GM12878 (cell line): ENCODE data around the gene ENPP4. TPM values are rescaled to one million over a fixed set of nuclear protein-coding genes. Genes with fewer than 3 reads are reported as not detected.

Experiments
- ASH2L ChIP-seq: fragments of 300-600, 200-600 bp; sonication (generic); IDR thresholded peaks from 2 replicates; pipeline ENCODE4 v1.6.1; 2017; ENCODE audit warnings: low read depth, mild to moderate bottlenecking, borderline replicate concordance
- CHD2 ChIP-seq: IDR thresholded peaks from 2 replicates; pipeline ENCODE4 v1.6.1; 2011; ENCODE audit warnings: low read depth, low read length, improper control_type of control experiment, borderline replicate concordance
- FOXM1 ChIP-seq: IDR thresholded peaks from 2 replicates; pipeline ENCODE4 v1.6.1; 2012; ENCODE audit warnings: low read depth, mild to moderate bottlenecking, inconsistent platforms, low read length, moderate library complexity
- HSF1 ChIP-seq: fragments of 150-350 bp; IDR thresholded peaks from 2 replicates; pipeline ENCODE4 v1.6.1; 2014; ENCODE audit warnings: mild to moderate bottlenecking, low read depth, low read length
- IRF4 ChIP-seq: IDR thresholded peaks from 2 replicates; pipeline ENCODE4 v1.6.1; 2011; ENCODE audit warnings: low read depth, low read length
- JUNB ChIP-seq: IDR thresholded peaks from 2 replicates; pipeline ENCODE4 v1.6.1; 2016; ENCODE audit warnings: antibody characterized with exemption, mild to moderate bottlenecking
- MEF2A ChIP-seq: IDR thresholded peaks from 2 replicates; pipeline ENCODE4 v1.6.1; 2011; ENCODE audit warnings: low read depth, mild to moderate bottlenecking, low read length, moderate library complexity; ENCODE audit not compliant: insufficient read depth
- POLR2AphosphoS2 ChIP-seq: IDR thresholded peaks from 2 replicates; pipeline ENCODE4 v1.6.1; 2011; ENCODE audit warnings: low read depth, mild to moderate bottlenecking, low read length, improper control_type of control experiment, moderate library complexity
- RELB ChIP-seq: fragments of 450-650 bp; IDR thresholded peaks from 2 replicates; pipeline ENCODE4 v1.6.1; 2017; ENCODE audit warnings: low read depth, mild to moderate bottlenecking, moderate library complexity
- SMC3 ChIP-seq: IDR thresholded peaks from 2 replicates; pipeline ENCODE4 v1.6.1; 2011; ENCODE audit warnings: low read length, improper control_type of control experiment, borderline replicate concordance
- STAT3 ChIP-seq: IDR thresholded peaks from 2 replicates; pipeline ENCODE4 v1.6.1; 2011; ENCODE audit warnings: low read depth, low read length, improper control_type of control experiment
- YY1 ChIP-seq: IDR thresholded peaks from 2 replicates; pipeline ENCODE4 v1.6.1; 2011; ENCODE audit warnings: low read depth, mild to moderate bottlenecking, low read length
- polyA plus RNA-seq, 11 experiments: library from polyadenylated mRNA; depleted of rRNA in 4 of 11; unstranded in 6 of 11; stranded (reverse) in 5 of 11; fragments of >200 nt; fragmentation: Nextera tagmentation in 4 of 11; fragmentation: Illumina TruSeq in 1 of 11; extraction: Ambion mirVana in 4 of 11; extraction: Trizol in 1 of 11; gene quantifications; 1 replicate in 1 of 11; 2 replicates in 10 of 11; pipeline versions ENCODE4 v1.2.1 to v1.2.3, GENCODE V29; 2011 to 2016; ENCODE audit warnings: inconsistent platforms in 2 of 11, missing spikeins in 2 of 11, low read depth in 1 of 11
- total RNA-seq, 4 experiments: library from RNA; depleted of rRNA in 3 of 4; stranded (reverse); fragments of >200 nt in 3 of 4; fragmentation: Illumina TruSeq in 1 of 4; extraction: Trizol in 1 of 4; gene quantifications; 2 replicates each; pipeline versions ENCODE4 v1.2.1 to v1.2.3, GENCODE V29; 2013 to 2021
- TF ChIP-seq, protein P1 (sequence below): IDR thresholded peaks from 2 replicates; pipeline ENCODE4 v1.6.1; 2011; ENCODE audit warnings: mild to moderate bottlenecking, low read depth, low read length, moderate library complexity; ENCODE audit not compliant: insufficient replicate concordance
- TF ChIP-seq, protein P2 (sequence below): fragments of 450-650 bp; IDR thresholded peaks from 2 replicates; pipeline ENCODE4 v1.6.1; 2017; ENCODE audit warnings: mild to moderate bottlenecking, moderate library complexity
- TF ChIP-seq, protein P3 (sequence below): IDR thresholded peaks from 2 replicates; pipeline ENCODE4 v1.6.1; 2012; ENCODE audit warnings: low read depth, low read length, improper control_type of control experiment
- TF ChIP-seq, protein P4 (sequence below), 3 experiments: IDR thresholded peaks in 2 of 3; conservative IDR thresholded peaks in 1 of 3; 2 replicates each; pipeline ENCODE4 v1.5.1; 2011; ENCODE audit warnings: low read depth in 3 of 3, low read length in 3 of 3, mild to moderate bottlenecking in 3 of 3, control low read depth in 2 of 3, moderate library complexity in 2 of 3, inconsistent platforms in 1 of 3, mixed read lengths in 1 of 3; ENCODE audit not compliant: control insufficient read depth in 2 of 3, insufficient read depth in 1 of 3; ENCODE audit errors: extremely low read depth in 1 of 3

ENPP4 gene
- total and polyA plus RNA-seq, 10 of the 15 experiments (the other 5 are each of a cell fraction or from before 2014, with no cell fraction given): 3.3 to 9.7 (median 5.3) TPM

DNA sequence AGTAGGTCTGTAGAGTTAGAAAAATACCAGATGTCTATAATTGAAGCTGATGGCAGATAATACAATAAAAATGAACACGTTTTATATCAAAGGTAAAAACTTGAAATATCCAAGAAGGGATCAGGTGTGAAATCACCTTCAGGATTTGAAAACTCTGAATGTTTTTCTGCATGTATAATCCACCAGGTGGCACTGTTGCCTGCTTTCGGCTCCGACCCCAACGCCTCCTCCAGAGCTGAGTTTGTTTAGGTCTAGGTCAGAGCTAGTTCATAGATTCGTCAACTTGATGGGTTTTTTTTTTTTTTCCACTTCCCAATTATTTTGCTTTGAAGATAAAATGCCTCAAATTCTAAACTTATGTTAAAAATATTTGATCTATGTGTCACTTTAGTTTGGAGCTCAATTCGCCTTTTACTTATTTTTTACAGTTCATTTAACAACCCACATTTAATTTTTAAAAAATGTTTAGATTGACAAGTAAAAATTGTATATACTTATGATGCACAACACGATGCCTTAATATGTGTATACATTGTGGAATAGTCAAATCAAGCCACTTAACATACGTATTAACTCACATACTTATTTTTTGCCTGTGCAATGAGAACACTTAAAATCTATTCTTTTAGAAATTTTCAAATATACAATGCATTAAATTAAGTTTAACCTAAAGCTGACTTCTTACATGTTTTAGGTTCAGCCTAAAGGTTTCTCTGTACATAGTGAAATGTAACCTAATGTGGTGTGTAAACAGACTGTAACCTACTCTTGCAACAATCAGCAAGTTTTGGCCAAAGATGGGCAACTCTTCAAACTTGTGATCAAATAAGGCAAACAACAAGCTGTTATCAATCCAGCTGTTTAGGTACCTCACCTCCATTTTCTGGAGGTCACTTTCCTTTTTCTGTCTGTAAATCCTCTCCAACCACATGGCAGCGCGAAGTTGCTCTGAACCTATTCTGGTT is 39.4 kb upstream of the ENPP4 start (continued):
- TF ChIP-seq, protein P1, sequence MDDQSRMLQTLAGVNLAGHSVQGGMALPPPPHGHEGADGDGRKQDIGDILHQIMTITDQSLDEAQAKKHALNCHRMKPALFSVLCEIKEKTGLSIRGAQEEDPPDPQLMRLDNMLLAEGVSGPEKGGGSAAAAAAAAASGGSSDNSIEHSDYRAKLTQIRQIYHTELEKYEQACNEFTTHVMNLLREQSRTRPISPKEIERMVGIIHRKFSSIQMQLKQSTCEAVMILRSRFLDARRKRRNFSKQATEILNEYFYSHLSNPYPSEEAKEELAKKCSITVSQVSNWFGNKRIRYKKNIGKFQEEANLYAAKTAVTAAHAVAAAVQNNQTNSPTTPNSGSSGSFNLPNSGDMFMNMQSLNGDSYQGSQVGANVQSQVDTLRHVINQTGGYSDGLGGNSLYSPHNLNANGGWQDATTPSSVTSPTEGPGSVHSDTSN: no peak
- TF ChIP-seq, protein P2, sequence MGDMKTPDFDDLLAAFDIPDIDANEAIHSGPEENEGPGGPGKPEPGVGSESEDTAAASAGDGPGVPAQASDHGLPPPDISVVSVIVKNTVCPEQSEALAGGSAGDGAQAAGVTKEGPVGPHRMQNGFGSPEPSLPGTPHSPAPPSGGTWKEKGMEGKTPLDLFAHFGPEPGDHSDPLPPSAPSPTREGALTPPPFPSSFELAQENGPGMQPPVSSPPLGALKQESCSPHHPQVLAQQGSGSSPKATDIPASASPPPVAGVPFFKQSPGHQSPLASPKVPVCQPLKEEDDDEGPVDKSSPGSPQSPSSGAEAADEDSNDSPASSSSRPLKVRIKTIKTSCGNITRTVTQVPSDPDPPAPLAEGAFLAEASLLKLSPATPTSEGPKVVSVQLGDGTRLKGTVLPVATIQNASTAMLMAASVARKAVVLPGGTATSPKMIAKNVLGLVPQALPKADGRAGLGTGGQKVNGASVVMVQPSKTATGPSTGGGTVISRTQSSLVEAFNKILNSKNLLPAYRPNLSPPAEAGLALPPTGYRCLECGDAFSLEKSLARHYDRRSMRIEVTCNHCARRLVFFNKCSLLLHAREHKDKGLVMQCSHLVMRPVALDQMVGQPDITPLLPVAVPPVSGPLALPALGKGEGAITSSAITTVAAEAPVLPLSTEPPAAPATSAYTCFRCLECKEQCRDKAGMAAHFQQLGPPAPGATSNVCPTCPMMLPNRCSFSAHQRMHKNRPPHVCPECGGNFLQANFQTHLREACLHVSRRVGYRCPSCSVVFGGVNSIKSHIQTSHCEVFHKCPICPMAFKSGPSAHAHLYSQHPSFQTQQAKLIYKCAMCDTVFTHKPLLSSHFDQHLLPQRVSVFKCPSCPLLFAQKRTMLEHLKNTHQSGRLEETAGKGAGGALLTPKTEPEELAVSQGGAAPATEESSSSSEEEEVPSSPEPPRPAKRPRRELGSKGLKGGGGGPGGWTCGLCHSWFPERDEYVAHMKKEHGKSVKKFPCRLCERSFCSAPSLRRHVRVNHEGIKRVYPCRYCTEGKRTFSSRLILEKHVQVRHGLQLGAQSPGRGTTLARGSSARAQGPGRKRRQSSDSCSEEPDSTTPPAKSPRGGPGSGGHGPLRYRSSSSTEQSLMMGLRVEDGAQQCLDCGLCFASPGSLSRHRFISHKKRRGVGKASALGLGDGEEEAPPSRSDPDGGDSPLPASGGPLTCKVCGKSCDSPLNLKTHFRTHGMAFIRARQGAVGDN: no peak
- no peak for TF ChIP-seq CHD2
- peak; percentile 92 for TF ChIP-seq SMC3
- TF ChIP-seq MEF2A: 0 out of 2 replicates have a peak, but pooled peaks have one; percentile 19
- TF ChIP-seq FOXM1: 0 out of 2 replicates have a peak, but pooled peaks have one; percentile 18
- TF ChIP-seq POLR2AphosphoS2: no peak
- TF ChIP-seq ASH2L: no peak
- no peak for TF ChIP-seq RELB
- no peak for TF ChIP-seq IRF4
- TF ChIP-seq JUNB: no peak
- no peak for TF ChIP-seq HSF1
- peak; percentile 55; the same call in 1 of the 2 replicates for TF ChIP-seq YY1
- TF ChIP-seq, protein P3, sequence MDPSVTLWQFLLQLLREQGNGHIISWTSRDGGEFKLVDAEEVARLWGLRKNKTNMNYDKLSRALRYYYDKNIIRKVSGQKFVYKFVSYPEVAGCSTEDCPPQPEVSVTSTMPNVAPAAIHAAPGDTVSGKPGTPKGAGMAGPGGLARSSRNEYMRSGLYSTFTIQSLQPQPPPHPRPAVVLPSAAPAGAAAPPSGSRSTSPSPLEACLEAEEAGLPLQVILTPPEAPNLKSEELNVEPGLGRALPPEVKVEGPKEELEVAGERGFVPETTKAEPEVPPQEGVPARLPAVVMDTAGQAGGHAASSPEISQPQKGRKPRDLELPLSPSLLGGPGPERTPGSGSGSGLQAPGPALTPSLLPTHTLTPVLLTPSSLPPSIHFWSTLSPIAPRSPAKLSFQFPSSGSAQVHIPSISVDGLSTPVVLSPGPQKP: no peak
- TF ChIP-seq STAT3: no peak
- TF ChIP-seq, protein P4, sequence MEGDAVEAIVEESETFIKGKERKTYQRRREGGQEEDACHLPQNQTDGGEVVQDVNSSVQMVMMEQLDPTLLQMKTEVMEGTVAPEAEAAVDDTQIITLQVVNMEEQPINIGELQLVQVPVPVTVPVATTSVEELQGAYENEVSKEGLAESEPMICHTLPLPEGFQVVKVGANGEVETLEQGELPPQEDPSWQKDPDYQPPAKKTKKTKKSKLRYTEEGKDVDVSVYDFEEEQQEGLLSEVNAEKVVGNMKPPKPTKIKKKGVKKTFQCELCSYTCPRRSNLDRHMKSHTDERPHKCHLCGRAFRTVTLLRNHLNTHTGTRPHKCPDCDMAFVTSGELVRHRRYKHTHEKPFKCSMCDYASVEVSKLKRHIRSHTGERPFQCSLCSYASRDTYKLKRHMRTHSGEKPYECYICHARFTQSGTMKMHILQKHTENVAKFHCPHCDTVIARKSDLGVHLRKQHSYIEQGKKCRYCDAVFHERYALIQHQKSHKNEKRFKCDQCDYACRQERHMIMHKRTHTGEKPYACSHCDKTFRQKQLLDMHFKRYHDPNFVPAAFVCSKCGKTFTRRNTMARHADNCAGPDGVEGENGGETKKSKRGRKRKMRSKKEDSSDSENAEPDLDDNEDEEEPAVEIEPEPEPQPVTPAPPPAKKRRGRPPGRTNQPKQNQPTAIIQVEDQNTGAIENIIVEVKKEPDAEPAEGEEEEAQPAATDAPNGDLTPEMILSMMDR (IDR thresholded peaks at IDR 0.05 in 2 of 3, conservative IDR thresholded peaks at IDR 0.05 in 1 of 3; ENCODE audit: control insufficient read depth in 2 of 3, extremely low read depth in 1 of 3, insufficient read depth in 1 of 3, low read depth in 3 of 3, low read length in 3 of 3): peak; percentile 63 to 85 (median 68); a peak in 5 of 6 replicates
- TF ChIP-seq, all 136 proteins: peak for 7
